HEK293 (cell line): ENCODE results near the gene PNRC1.
A peak's percentile ranks its signal among the peaks of the same experiment; 100 is the strongest.

Experiments used
- CTCF ChIA-PET: fragments of 350-600 bp; formaldehyde crosslinking; extraction: SDS; loops from one replicate; lab custom pipeline; 2021; ENCODE audit warnings: antibody characterized with exemption; lab: Yijun Ruan, JAX
- POLR2A ChIA-PET: fragments of 300-600 bp; formaldehyde crosslinking; extraction: SDS; loops from one replicate; lab custom pipeline; 2020; ENCODE audit warnings: antibody characterized with exemption, inconsistent platforms; lab: Yijun Ruan, JAX
- H3K27ac ChIP-seq: fragments of 200-500 bp; sonication (Bioruptor generic); 2 replicates; pipeline ENCODE4 v1.5.1; 2014; ENCODE audit warnings: low read depth, low read length, control low read depth, inconsistent platforms; ENCODE audit errors: extremely low read depth
- H3K36me3 ChIP-seq, 2 experiments: fragments of 200-500 bp in 1 of 2; sonication (Bioruptor generic) in 1 of 2; 1 replicate in 1 of 2; 2 replicates in 1 of 2; pipeline ENCODE4 v1.5.1; 2014 to 2017; ENCODE audit warnings: inconsistent platforms in 2 of 2, low read length in 2 of 2; ENCODE audit not compliant: control insufficient read depth in 2 of 2, insufficient read depth in 1 of 2
- H3K4me1 ChIP-seq: fragments of 200-500 bp; sonication (Bioruptor generic); 2 replicates; pipeline ENCODE4 v1.5.1; 2014; ENCODE audit warnings: mild to moderate bottlenecking, low read length, inconsistent platforms; ENCODE audit not compliant: control insufficient read depth, insufficient read depth
- H3K4me3 ChIP-seq: 2 replicates; pipeline ENCODE4 v1.5.1; 2011; ENCODE audit warnings: low read depth, mild to moderate bottlenecking, control low read depth, low read length, moderate library complexity
- H3K9me3 ChIP-seq: fragments of 200-500 bp; sonication (Bioruptor generic); 2 replicates; pipeline ENCODE4 v1.5.1; 2014; ENCODE audit warnings: low read depth, low read length, inconsistent platforms; ENCODE audit not compliant: control insufficient read depth, insufficient read depth
- MEIS1 ChIP-seq: sonication (generic); formaldehyde crosslinking; IDR thresholded peaks from 2 replicates; pipeline ENCODE4 v1.8.1; 2022; ENCODE audit warnings: missing genetic modification reagents, mild to moderate bottlenecking, borderline replicate concordance
- REST ChIP-seq: fragments of 450-650 bp; formaldehyde crosslinking; IDR thresholded peaks from 2 replicates; pipeline ENCODE4 v1.5.1; 2016; ENCODE audit warnings: missing biosample characterization, missing genetic modification characterization
- SP3 ChIP-seq: fragments of 450-650 bp; formaldehyde crosslinking; IDR thresholded peaks from 2 replicates; pipeline ENCODE4 v1.5.1; 2016; ENCODE audit warnings: missing biosample characterization, missing genetic modification characterization
- ZBTB17 ChIP-seq: fragments of 450-650 bp; formaldehyde crosslinking; IDR thresholded peaks from 2 replicates; pipeline ENCODE4 v1.5.1; 2016; ENCODE audit warnings: missing biosample characterization, missing genetic modification characterization
- ZBTB26 ChIP-seq: fragments of 450-650 bp; formaldehyde crosslinking; optimal IDR thresholded peaks from 2 replicates; pipeline ENCODE3; 2016; ENCODE audit warnings: missing biosample characterization, mild to moderate bottlenecking, missing genetic modification characterization
- ZIC2 ChIP-seq: fragments of 450-650 bp; formaldehyde crosslinking; IDR thresholded peaks from 2 replicates; pipeline ENCODE4 v1.5.1; 2016; ENCODE audit warnings: missing biosample characterization, missing genetic modification characterization
- ZNF214 ChIP-seq: fragments of 450-650 bp; formaldehyde crosslinking; IDR thresholded peaks from 2 replicates; pipeline ENCODE4 v1.5.1; 2017; ENCODE audit warnings: missing biosample characterization, mild to moderate bottlenecking, missing genetic modification characterization, borderline replicate concordance
- ZNF335 ChIP-seq: fragments of 450-650 bp; formaldehyde crosslinking; conservative IDR thresholded peaks from 2 replicates; pipeline ENCODE4 v1.5.1; 2016; ENCODE audit warnings: missing biosample characterization, missing genetic modification characterization
- ZNF398 ChIP-seq: fragments of 450-650 bp; formaldehyde crosslinking; IDR thresholded peaks from 2 replicates; pipeline ENCODE4 v1.5.1; 2017; ENCODE audit warnings: missing biosample characterization, missing genetic modification characterization
- ZNF549 ChIP-seq: fragments of 450-650 bp; IDR thresholded peaks from 2 replicates; pipeline ENCODE4 v1.5.1; 2018; ENCODE audit warnings: missing biosample characterization, missing genetic modification characterization, mild to moderate bottlenecking, inconsistent platforms, moderate library complexity
- ZNF561 ChIP-seq: fragments of 450-650 bp; IDR thresholded peaks from 2 replicates; pipeline ENCODE4 v1.5.1; 2018; ENCODE audit warnings: missing biosample characterization, missing genetic modification characterization, borderline replicate concordance
- ZNF596 ChIP-seq: fragments of 450-650 bp; IDR thresholded peaks from 2 replicates; pipeline ENCODE4 v1.5.0; 2018; ENCODE audit warnings: missing biosample characterization, mild to moderate bottlenecking, missing genetic modification characterization, moderate library complexity
- ZNF600 ChIP-seq: fragments of 450-650 bp; formaldehyde crosslinking; IDR thresholded peaks from 2 replicates; pipeline ENCODE4 v1.5.1; 2016; ENCODE audit warnings: missing biosample characterization, missing genetic modification characterization
- ZNF660 ChIP-seq: fragments of 450-650 bp; IDR thresholded peaks from 2 replicates; pipeline ENCODE4 v1.5.1; 2018; ENCODE audit warnings: missing biosample characterization, mild to moderate bottlenecking, missing genetic modification characterization
- ZNF704 ChIP-seq: fragments of 450-650 bp; formaldehyde crosslinking; IDR thresholded peaks from 2 replicates; pipeline ENCODE4 v1.5.1; 2016; ENCODE audit warnings: missing biosample characterization, missing genetic modification characterization
- ZNF768 ChIP-seq: fragments of 450-650 bp; formaldehyde crosslinking; IDR thresholded peaks from 2 replicates; pipeline ENCODE4 v1.5.1; 2018; ENCODE audit warnings: missing biosample characterization, mild to moderate bottlenecking, missing genetic modification characterization
- ZNF776 ChIP-seq: fragments of 450-650 bp; formaldehyde crosslinking; IDR thresholded peaks from 2 replicates; pipeline ENCODE4 v1.5.0; 2017; ENCODE audit warnings: missing biosample characterization, missing genetic modification characterization, borderline replicate concordance
- ZSCAN30 ChIP-seq: fragments of 450-650 bp; IDR thresholded peaks from 2 replicates; pipeline ENCODE4 v1.5.1; 2018; ENCODE audit warnings: missing biosample characterization, mild to moderate bottlenecking, missing genetic modification characterization, moderate library complexity

Gene PNRC1

GRCh38 chr6:89117211-89118108 lies 36.9 kb downstream of the PNRC1 start, which contains the start of gene SRSF12 (continued):
- peak; percentile 67 for TF ChIP-seq REST (tag by site-specific recombination)
- TF ChIP-seq ZBTB17 (tag by site-specific recombination) = peak; percentile 24; the same call in 1 of the 2 replicates
- TF ChIP-seq ZBTB26 = peak; percentile 95
- peak; percentile 18; the same call in 1 of the 2 replicates for TF ChIP-seq ZNF398 (tag by site-specific recombination)
- TF ChIP-seq MEIS1 (CRISPR knock-in tag) = 0 out of 2 replicates have a peak, but pooled peaks have one; percentile 29
- TF ChIP-seq ZSCAN30 (tag by site-specific recombination) = peak; percentile 69; the same call in 1 of the 2 replicates
- TF ChIP-seq ZNF660 (tag by site-specific recombination) = peak; percentile 76
- 0 out of 2 replicates have a peak, but pooled peaks have one; percentile 36 for TF ChIP-seq ZNF549 (tag by site-specific recombination)
- TF ChIP-seq ZNF561 (tag by site-specific recombination) = peak; percentile 51; the same call in 1 of the 2 replicates
- TF ChIP-seq ZNF704 (tag by site-specific recombination) = no peak
- TF ChIP-seq ZNF596 (tag by site-specific recombination) = 0 out of 2 replicates have a peak, but pooled peaks have one; percentile 29
- TF ChIP-seq SP3 (tag by site-specific recombination) = peak; percentile 19
- TF ChIP-seq ZNF776 (tag by site-specific recombination) = no peak
- peak; percentile 29; the same call in 1 of the 2 replicates for TF ChIP-seq ZIC2
- TF ChIP-seq ZNF335 (tag by site-specific recombination) = peak; percentile 87
- TF ChIP-seq, all 188 proteins: peak for 25

GRCh38 chr6:89118931-89119330 lies 38.4 kb downstream of the PNRC1 start:
- ChIA-PET POLR2A (interaction anchor here (1.9 to 5.7 kb wide), 2 partner anchors 26 to 36 kb away, joined by 7 to 84 read pairs; partner anchors contain the start of genes PM20D2 and PNRC1), CTCF (interaction anchor here (0.6 to 3.9 kb wide), 5 partner anchors 10 to 253 kb away, joined by 3 to 28 read pairs (median 4); no protein-coding TSS in a partner anchor)
- Histone ChIP-seq H3K27ac (no peak overlapping the region), H3K4me3 (no peak overlapping the region), H3K36me3 (peaks cover under 1 to 3% of the 10 kb centered on the region in 2 experiments; a peak in 2 of 3 replicates), H3K4me1 (peaks cover 3% of the 10 kb centered on the region; the same call in 1 of the 2 replicates), H3K9me3 (no peaks in the 10 kb centered on the region)
- no peak for TF ChIP-seq ZNF214 (tag by site-specific recombination)
- peak; percentile 31; the same call in 1 of the 2 replicates for TF ChIP-seq ZNF600 (tag by site-specific recombination)
- no peak for TF ChIP-seq ZNF768 (tag by site-specific recombination)
- no peak for TF ChIP-seq ZNF398 (tag by site-specific recombination)
